ENCODE results near the gene ATF7. TPM values are rescaled to one million over a fixed set of nuclear protein-coding genes. Genes with fewer than 3 reads are reported as not detected.

Gene ATF7
- total RNA-seq, 5 donors from 2014 or later (not counting 1 experiment from before 2014, with no cell fraction given), result 18.9 to 29.6 (median 27.1) TPM

DNA sequence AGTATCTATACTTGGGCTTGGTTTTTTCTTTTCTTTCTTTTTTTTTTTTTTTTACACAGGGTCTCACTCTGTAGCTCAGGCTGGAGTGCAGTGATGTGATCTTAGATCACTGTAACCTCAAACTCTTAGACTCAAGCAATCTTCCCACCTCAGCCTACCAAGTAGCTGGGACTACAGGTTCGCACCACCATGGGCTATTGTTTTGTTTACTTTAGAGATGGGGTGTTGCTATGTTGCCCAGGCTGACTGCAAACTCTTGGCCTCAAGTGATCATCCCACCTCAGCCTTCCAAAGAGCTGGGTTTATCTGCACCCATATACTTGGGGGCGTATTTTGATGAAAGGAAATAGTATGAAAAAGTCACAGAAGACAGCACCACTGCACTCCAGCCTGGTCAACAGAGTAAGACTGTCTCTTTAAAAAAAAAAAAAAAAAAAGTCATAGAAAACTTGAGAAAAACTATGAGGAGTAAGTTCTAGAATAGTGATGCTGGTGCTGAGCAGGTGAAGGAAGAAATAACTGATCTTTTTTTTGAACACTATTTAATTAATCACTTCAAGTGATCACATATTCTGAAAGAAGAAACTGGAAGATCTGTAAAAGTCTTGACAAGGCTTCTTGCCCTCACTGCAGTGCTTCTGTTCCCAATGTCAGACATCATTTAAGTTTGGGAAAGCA, 65.1 kb downstream of the ATF7 start:
- Histone ChIP-seq H3K27me3 (replicated peaks in 1 of 2; ENCODE audit: control insufficient read depth in 2 of 2, extremely low read depth in 1 of 2, insufficient read depth in 2 of 2, low read length in 1 of 2) (no peaks in the 10 kb centered on the region), H3K9me3 (no peaks in the 10 kb centered on the region), H3K27ac (ENCODE audit: low read length) (no peak overlapping the region), H3K36me3 (ENCODE audit: control insufficient read depth in 2 of 2, extremely low read depth in 1 of 2, insufficient read depth in 1 of 2, low read length in 1 of 2) (no peaks in the 10 kb centered on the region), H3K4me3 (ENCODE audit: control insufficient read depth in 1 of 2, extremely low read depth in 1 of 2, low read length in 1 of 2) (no peak overlapping the region), H3K4me1 (ENCODE audit: control insufficient read depth in 1 of 2, extremely low read depth in 1 of 2, insufficient read depth in 2 of 2, low read length in 2 of 2) (peaks cover 16 to 19% of the 10 kb centered on the region in 2 experiments)
- no peaks in the 10 kb centered on the region for H3K9me3 Mint-ChIP-seq
- ATAC-seq (replicated peaks in 1 of 4), result no peak
- ChIA-PET CTCF (no interaction called here), POLR2A (no interaction called here)
- H3K36me3 Mint-ChIP-seq, result peaks cover 13% of the 10 kb centered on the region
- no peak overlapping the region for H3K4me3 Mint-ChIP-seq
- no peaks in the 10 kb centered on the region for H3K27me3 Mint-ChIP-seq
- peaks cover 45 to 49% (median 49%) of the 10 kb centered on the region in 3 donors for H3K4me1 Mint-ChIP-seq
- DNase-seq, result no peak
- no peak overlapping the region for H3K27ac Mint-ChIP-seq
- WGBS (ENCODE audit: insufficient coverage), result no CpG with 5 or more reads among the region's 2 CpGs

DNA sequence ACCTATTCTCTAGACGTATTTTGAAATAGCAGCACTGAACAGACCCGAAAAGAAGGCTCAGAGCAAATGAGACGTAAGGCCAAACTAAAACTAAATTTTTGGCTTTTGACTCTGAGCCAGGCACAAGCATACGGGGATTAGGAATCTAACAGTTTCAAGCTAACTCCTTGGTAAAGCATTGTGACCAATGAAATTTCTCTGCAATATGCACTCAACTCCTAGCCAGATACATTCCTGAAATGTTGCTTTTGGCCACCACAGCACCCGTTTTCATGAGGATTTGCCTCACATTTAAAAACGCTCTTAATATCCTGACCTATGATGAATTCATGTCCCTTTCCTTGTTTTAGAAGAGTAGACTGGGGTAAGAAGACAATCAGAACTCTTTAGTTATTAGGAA, 65.8 kb downstream of the ATF7 start:
- ChIA-PET POLR2A (no interaction called here), CTCF (no interaction called here)

DNA sequence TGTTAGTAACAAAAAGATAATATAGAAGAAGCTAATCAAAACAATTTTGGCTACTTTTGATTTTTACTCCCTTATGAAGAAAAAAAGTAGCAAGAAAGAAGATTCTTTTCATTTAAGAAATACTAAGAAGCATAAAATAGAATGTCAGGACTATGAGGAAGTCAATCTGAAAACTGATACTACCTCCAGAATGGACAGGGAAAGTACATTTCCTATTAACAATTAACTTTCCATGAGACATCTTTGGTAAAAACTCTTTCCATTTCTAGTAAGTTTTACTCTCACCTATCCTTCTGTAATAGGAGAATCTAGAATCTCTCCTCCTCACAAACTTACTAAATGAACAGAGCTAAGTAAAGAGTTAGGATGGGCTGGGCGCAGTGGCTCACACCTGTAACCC, 67.6 kb downstream of the ATF7 start:
- no peak for ATAC-seq (replicated peaks in 1 of 4)
- no peak for DNase-seq
- ChIA-PET CTCF (no interaction called here), POLR2A (no interaction called here)
- Histone ChIP-seq H3K9me3 (no peaks in the 10 kb centered on the region), H3K36me3 (ENCODE audit: control insufficient read depth in 2 of 2, extremely low read depth in 1 of 2, insufficient read depth in 1 of 2, low read length in 1 of 2) (no peaks in the 10 kb centered on the region), H3K27me3 (replicated peaks in 1 of 2; ENCODE audit: control insufficient read depth in 2 of 2, extremely low read depth in 1 of 2, insufficient read depth in 2 of 2, low read length in 1 of 2) (no peaks in the 10 kb centered on the region), H3K27ac (ENCODE audit: low read length) (no peak overlapping the region), H3K4me3 (ENCODE audit: control insufficient read depth in 1 of 2, extremely low read depth in 1 of 2, low read length in 1 of 2) (no peak overlapping the region), H3K4me1 (ENCODE audit: control insufficient read depth in 1 of 2, extremely low read depth in 1 of 2, insufficient read depth in 2 of 2, low read length in 2 of 2) (peaks cover 5 to 10% of the 10 kb centered on the region in 2 experiments)
- Mint-ChIP-seq H3K27ac (no peak overlapping the region), H3K4me1 (peaks cover 24 to 27% (median 27%) of the 10 kb centered on the region in 3 donors), H3K36me3 (peaks cover 13% of the 10 kb centered on the region), H3K9me3 (no peaks in the 10 kb centered on the region), H3K27me3 (no peaks in the 10 kb centered on the region), H3K4me3 (no peak overlapping the region)
- no CpG with 5 or more reads among the region's 1 CpG for WGBS (ENCODE audit: insufficient coverage)

More for the DNA sequence above, 65.8 kb downstream of the ATF7 start:
- no peak overlapping the region for H3K27ac Mint-ChIP-seq
- H3K36me3 Mint-ChIP-seq, result peaks cover 13% of the 10 kb centered on the region
- ATAC-seq (replicated peaks in 1 of 4) (no peak), DNase-seq (no peak)
- no peaks in the 10 kb centered on the region for H3K27me3 Mint-ChIP-seq
- 100% methylated on average over 4 of the region's 6 CpGs for WGBS (ENCODE audit: insufficient coverage)
- Histone ChIP-seq H3K27me3 (replicated peaks in 1 of 2; ENCODE audit: control insufficient read depth in 2 of 2, extremely low read depth in 1 of 2, insufficient read depth in 2 of 2, low read length in 1 of 2) (no peaks in the 10 kb centered on the region), H3K27ac (ENCODE audit: low read length) (no peak overlapping the region), H3K9me3 (no peaks in the 10 kb centered on the region), H3K36me3 (ENCODE audit: control insufficient read depth in 2 of 2, extremely low read depth in 1 of 2, insufficient read depth in 1 of 2, low read length in 1 of 2) (no peaks in the 10 kb centered on the region), H3K4me1 (ENCODE audit: control insufficient read depth in 1 of 2, extremely low read depth in 1 of 2, insufficient read depth in 2 of 2, low read length in 2 of 2) (peaks cover 16 to 19% of the 10 kb centered on the region in 2 experiments), H3K4me3 (ENCODE audit: control insufficient read depth in 1 of 2, extremely low read depth in 1 of 2, low read length in 1 of 2) (no peak overlapping the region)
- no peaks in the 10 kb centered on the region for H3K9me3 Mint-ChIP-seq
- peaks cover 38 to 43% (median 43%) of the 10 kb centered on the region in 3 donors for H3K4me1 Mint-ChIP-seq
- no peak overlapping the region for H3K4me3 Mint-ChIP-seq

DNA sequence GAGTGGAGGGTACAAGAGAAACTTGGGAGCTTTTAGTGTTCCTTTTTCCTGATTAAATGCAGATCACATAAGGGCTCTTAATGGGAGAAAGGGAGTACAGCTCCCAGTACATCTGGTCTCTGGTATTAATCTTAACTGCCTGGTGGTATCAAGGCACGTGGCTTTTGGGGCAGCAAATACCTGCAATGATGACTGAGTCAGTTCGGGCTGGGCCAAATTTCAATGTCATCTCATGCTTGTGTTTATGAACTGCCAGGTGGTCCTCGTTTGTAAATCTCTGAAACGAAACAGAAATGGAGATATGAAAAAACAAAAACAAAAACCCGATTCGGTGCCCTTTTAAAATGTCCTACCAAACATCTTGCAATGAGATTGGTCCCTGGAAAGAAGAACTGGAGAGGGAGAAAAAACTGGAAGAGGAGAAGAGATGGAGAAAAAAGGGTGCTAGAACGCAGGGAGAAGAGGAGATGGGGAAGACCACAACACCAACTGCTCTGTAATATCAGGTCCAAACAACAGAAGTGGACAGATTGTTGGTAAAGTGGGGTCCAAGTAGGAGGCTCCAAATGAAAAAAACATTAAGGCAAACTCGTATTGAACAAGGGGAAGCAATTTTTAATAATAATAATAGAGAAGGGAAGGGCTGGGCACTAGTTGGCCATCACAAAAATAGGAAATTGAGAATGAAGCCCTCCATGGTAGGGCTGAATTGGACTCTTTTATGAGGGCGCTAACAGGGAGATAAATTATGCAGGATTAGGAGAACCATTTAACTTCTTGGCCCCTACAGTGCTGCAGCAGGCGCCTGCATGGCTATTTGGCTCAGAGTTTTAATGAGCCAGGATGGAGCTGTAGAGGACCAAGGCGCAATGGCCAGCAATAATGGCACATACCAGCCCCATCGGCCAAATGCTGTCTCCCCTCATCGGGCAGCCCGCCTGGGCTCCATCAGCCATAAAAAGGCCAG, 73.5 kb downstream of the ATF7 start:
- no peaks in the 10 kb centered on the region for H3K27me3 ChIP-seq (replicated peaks in 1 of 2; ENCODE audit: control insufficient read depth in 2 of 2, extremely low read depth in 1 of 2, insufficient read depth in 2 of 2, low read length in 1 of 2)
- no peak overlapping the region for H3K4me3 Mint-ChIP-seq
- H3K27ac ChIP-seq (ENCODE audit: low read length), result no peak overlapping the region
- no peak for ATAC-seq (replicated peaks in 1 of 4)
- peaks cover 25% of the 10 kb centered on the region for H3K36me3 Mint-ChIP-seq
- H3K9me3 Mint-ChIP-seq, result no peaks in the 10 kb centered on the region
- POLR2A ChIA-PET, result no interaction called here
- H3K9me3 ChIP-seq, result no peaks in the 10 kb centered on the region
- H3K36me3 ChIP-seq (ENCODE audit: control insufficient read depth in 2 of 2, extremely low read depth in 1 of 2, insufficient read depth in 1 of 2, low read length in 1 of 2), result peaks cover 0 to 32% of the 10 kb centered on the region in 2 donors
- DNase-seq, result no peak
- peaks cover 8 to 19% (median 9%) of the 10 kb centered on the region in 3 donors for H3K4me1 Mint-ChIP-seq
- peak overlapping the region; percentile 12 to 41 for H3K27ac Mint-ChIP-seq
- H3K27me3 Mint-ChIP-seq, result no peaks in the 10 kb centered on the region
- CTCF ChIA-PET, result no interaction called here
- H3K4me1 ChIP-seq (ENCODE audit: control insufficient read depth in 1 of 2, extremely low read depth in 1 of 2, insufficient read depth in 2 of 2, low read length in 2 of 2), result peaks cover 0 to 8% of the 10 kb centered on the region in 2 experiments
- 89% methylated on average over 5 of the region's 14 CpGs for WGBS (ENCODE audit: insufficient coverage)
- H3K4me3 ChIP-seq (ENCODE audit: control insufficient read depth in 1 of 2, extremely low read depth in 1 of 2, low read length in 1 of 2), result no peak overlapping the region

DNA sequence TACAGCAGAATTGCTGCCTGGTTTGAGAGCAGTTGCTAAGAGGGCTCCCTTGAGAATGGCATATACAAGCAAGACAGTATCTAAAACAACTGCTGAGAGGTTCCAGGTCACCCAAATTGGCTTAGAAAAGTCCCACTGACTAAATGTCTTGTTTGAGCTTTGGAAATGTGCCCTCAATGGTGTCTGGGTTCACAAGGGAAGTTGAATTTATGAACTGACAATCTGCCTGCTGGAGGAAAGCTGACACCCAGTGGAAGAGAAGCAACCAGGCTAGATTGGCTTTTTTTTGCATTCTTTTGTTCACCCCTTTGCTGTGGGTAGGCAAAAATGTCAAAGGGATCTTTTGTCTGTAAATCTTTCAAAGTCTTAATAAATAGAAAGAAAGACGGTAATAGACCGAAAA, 74.3 kb downstream of the ATF7 start:
- Mint-ChIP-seq H3K36me3 (peaks cover 25% of the 10 kb centered on the region), H3K27ac (peak overlapping the region in 1 of 2 donors; percentile 64), H3K4me3 (no peak overlapping the region), H3K9me3 (no peaks in the 10 kb centered on the region), H3K4me1 (peaks cover 6 to 19% (median 9%) of the 10 kb centered on the region in 3 donors), H3K27me3 (no peaks in the 10 kb centered on the region)
- no peaks in the 10 kb centered on the region for H3K27me3 ChIP-seq (replicated peaks in 1 of 2; ENCODE audit: control insufficient read depth in 2 of 2, extremely low read depth in 1 of 2, insufficient read depth in 2 of 2, low read length in 1 of 2)
- ATAC-seq (replicated peaks in 1 of 4), result peak in 1 of 4 experiments; percentile 35
- H3K27ac ChIP-seq (ENCODE audit: low read length), result no peak overlapping the region
- H3K4me1 ChIP-seq (ENCODE audit: control insufficient read depth in 1 of 2, extremely low read depth in 1 of 2, insufficient read depth in 2 of 2, low read length in 2 of 2), result peaks cover 0 to 8% of the 10 kb centered on the region in 2 experiments
- H3K36me3 ChIP-seq (ENCODE audit: control insufficient read depth in 2 of 2, extremely low read depth in 1 of 2, insufficient read depth in 1 of 2, low read length in 1 of 2), result peaks cover 0 to 35% of the 10 kb centered on the region in 2 donors
- no CpG with 5 or more reads among the region's 2 CpGs for WGBS (ENCODE audit: insufficient coverage)
- no peak for DNase-seq
- CTCF ChIA-PET, result interaction anchor here (0.5 to 0.9 kb wide), 3 partner anchors 8 to 518 kb away, joined by 3 to 5 read pairs (median 3); no protein-coding TSS in a partner anchor
- POLR2A ChIA-PET, result no interaction called here
- no peak overlapping the region for H3K4me3 ChIP-seq (ENCODE audit: control insufficient read depth in 1 of 2, extremely low read depth in 1 of 2, low read length in 1 of 2)
- no peaks in the 10 kb centered on the region for H3K9me3 ChIP-seq

DNA sequence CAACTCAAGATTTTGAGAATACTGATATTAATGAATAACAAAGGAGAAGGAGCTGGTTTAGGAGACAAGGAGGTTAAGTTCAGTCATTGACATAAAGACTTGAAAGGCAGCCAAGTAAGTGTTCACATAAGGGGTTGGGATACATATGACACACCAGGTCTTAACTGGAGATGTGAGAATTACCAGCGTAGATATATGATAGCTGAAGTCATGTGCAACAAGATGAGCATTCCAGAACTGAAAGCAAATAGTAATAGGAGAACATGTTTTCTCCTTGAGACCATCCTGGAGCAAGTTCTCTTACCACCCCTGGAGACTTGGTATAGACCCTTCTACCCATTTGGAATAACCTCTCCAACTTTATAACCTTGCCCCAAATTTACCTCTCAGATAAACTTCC, 75.6 kb downstream of the ATF7 start:
- Histone ChIP-seq H3K27ac (ENCODE audit: low read length) (no peak overlapping the region), H3K4me3 (ENCODE audit: control insufficient read depth in 1 of 2, extremely low read depth in 1 of 2, low read length in 1 of 2) (no peak overlapping the region), H3K4me1 (ENCODE audit: control insufficient read depth in 1 of 2, extremely low read depth in 1 of 2, insufficient read depth in 2 of 2, low read length in 2 of 2) (peaks cover 0 to 8% of the 10 kb centered on the region in 2 experiments), H3K36me3 (ENCODE audit: control insufficient read depth in 2 of 2, extremely low read depth in 1 of 2, insufficient read depth in 1 of 2, low read length in 1 of 2) (peaks cover 0 to 35% of the 10 kb centered on the region in 2 donors), H3K27me3 (replicated peaks in 1 of 2; ENCODE audit: control insufficient read depth in 2 of 2, extremely low read depth in 1 of 2, insufficient read depth in 2 of 2, low read length in 1 of 2) (no peaks in the 10 kb centered on the region), H3K9me3 (no peaks in the 10 kb centered on the region)
- H3K27ac Mint-ChIP-seq, result no peak overlapping the region
- H3K4me3 Mint-ChIP-seq, result no peak overlapping the region
- no peak for ATAC-seq (replicated peaks in 1 of 4)
- peaks cover 6 to 19% (median 9%) of the 10 kb centered on the region in 3 donors for H3K4me1 Mint-ChIP-seq
- no peaks in the 10 kb centered on the region for H3K9me3 Mint-ChIP-seq
- ChIA-PET POLR2A (no interaction called here), CTCF (no interaction called here)
- 100% methylated on average over 1 of the region's 1 CpG for WGBS (ENCODE audit: insufficient coverage)
- peaks cover 25% of the 10 kb centered on the region for H3K36me3 Mint-ChIP-seq
- H3K27me3 Mint-ChIP-seq, result no peaks in the 10 kb centered on the region
- no peak for DNase-seq
